GM23338 (cell line): ENCODE results near the gene DENND2C.

Experiments used
- CREB1 ChIP-seq: fragments of 250-450 bp; sonication (Bioruptor Pico); IDR thresholded peaks from 2 replicates; pipeline ENCODE4 v1.5.0; 2020; ENCODE audit warnings: low read depth, mild to moderate bottlenecking, moderate library complexity
- CTCF ChIP-seq, 2 experiments: fragments of 200-600 bp in 1 of 2; sonication (generic) in 1 of 2; conservative IDR thresholded peaks; 2 replicates each; pipeline versions ENCODE4 v1.5.1 to v1.6.1; 2016 to 2017; ENCODE audit warnings: antibody characterized with exemption in 2 of 2, low read depth in 2 of 2, mild to moderate bottlenecking in 2 of 2, moderate library complexity in 1 of 2
- EZH2 ChIP-seq: fragments of 200-600 bp; sonication (generic); IDR thresholded peaks from one replicate; pipeline ENCODE4 v1.8.0; 2017; ENCODE audit warnings: antibody characterized with exemption, mild to moderate bottlenecking, low read depth; ENCODE audit not compliant: unreplicated experiment
- NANOG ChIP-seq: IDR thresholded peaks from 2 replicates; pipeline ENCODE4 v1.6.1; 2016; ENCODE audit warnings: antibody characterized with exemption, borderline replicate concordance
- POLR2AphosphoS5 ChIP-seq: IDR thresholded peaks from 2 replicates; pipeline ENCODE4 v1.6.1; 2016; ENCODE audit warnings: antibody characterized with exemption, low read depth
- ZNF114 ChIP-seq: fragments of 250-450 bp; sonication (Bioruptor Pico); IDR thresholded peaks from 2 replicates; pipeline ENCODE4 v1.5.0; 2020; ENCODE audit warnings: mild to moderate bottlenecking, moderate library complexity

GRCh38 chr1:114549137-114549536 is 120.7 kb downstream of the DENND2C start:
- no peak for TF ChIP-seq EZH2
- no peak for TF ChIP-seq POLR2AphosphoS5
- TF ChIP-seq CREB1 = no peak
- TF ChIP-seq NANOG = no peak
- no peak for TF ChIP-seq ZNF114 (CRISPR knock-in tag)
- no peak for TF ChIP-seq CTCF (conservative IDR thresholded peaks at IDR 0.05; ENCODE audit: low read depth in 2 of 2)
